ENCODE results near the gene ZFP42. TPM values are rescaled to one million over a fixed set of nuclear protein-coding genes. Genes with fewer than 3 reads are reported as not detected.
"Not testable (repeated sequence)": the region's sequence is repeated elsewhere in the genome, so short reads cannot be mapped to it uniquely, and the experiment has no call there.

ZFP42 gene
- total RNA-seq, 1 donor from 2014 or later = not detected

DNA sequence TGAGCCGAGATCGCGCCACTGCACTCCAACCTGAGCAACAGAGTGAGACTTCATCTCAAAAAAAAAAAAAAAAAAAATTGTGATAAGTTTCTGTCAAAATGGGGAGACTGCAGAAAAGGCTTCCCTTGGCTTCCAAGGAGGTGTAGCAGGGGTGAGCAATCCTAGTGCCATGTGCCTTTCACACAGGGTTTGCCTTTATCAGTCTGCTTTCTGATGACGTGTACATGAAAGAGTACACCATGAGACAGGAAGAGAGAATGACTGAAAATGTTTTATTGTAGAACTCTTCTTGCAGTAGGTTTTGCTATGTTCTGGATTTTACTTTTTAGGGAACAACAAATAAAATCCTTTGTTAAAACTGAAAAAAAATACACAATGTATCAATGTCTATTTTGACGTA is 23.4 kb upstream of the ZFP42 start:
- Histone ChIP-seq H3K27ac (no peak overlapping the region), H3K9me3 (no peaks in the 10 kb centered on the region), H3K4me3 (no peak overlapping the region), H3K4me1 (no peaks in the 10 kb centered on the region), H3K27me3 (no peaks in the 10 kb centered on the region), H3K36me3 (no peaks in the 10 kb centered on the region)
- DNase-seq (ENCODE audit: low spot score in 2 of 2) = no peak
- TF ChIP-seq CTCF (IDR thresholded peaks at IDR 0.05) = no peak
- intact Hi-C loops (cut with DNase I) = no loop called here

- no peak for TF ChIP-seq CTCF (IDR thresholded peaks at IDR 0.05)
- Histone ChIP-seq H3K27ac (no peak overlapping the region), H3K36me3 (no peaks in the 10 kb centered on the region), H3K9me3 (no peaks in the 10 kb centered on the region), H3K27me3 (no peaks in the 10 kb centered on the region), H3K4me3 (no peak overlapping the region), H3K4me1 (no peaks in the 10 kb centered on the region)
- intact Hi-C loops (cut with DNase I) = no loop called here
- DNase-seq (ENCODE audit: low spot score in 2 of 2) = no peak
Measured at GRCh38 chr4:187983746-187984145, 11.8 kb upstream of the ZFP42 start.

DNA sequence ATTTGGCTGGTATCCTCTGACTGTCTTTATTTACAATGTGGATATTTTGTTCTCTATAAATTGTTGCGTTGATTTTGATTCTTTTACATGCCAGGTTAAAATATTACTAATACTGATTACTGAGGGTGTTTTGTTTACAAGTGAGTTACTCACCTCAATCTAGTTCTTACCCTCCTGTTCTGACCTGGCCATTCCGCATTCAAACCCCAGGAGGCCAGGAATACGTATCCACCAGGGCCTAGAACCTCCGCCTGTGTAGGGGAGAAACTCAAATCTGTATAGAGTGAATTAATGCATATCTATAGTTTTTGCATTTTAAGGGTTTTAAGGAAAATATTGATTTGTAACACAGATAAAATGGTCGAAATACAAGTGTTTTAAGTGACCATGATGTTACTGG is 2.6 kb upstream of the ZFP42 start:
- intact Hi-C loops (cut with DNase I) = no loop called here
- DNase-seq (ENCODE audit: low spot score in 2 of 2) = no peak
- Histone ChIP-seq H3K4me3 (no peak overlapping the region), H3K27ac (no peak overlapping the region), H3K36me3 (no peaks in the 10 kb centered on the region), H3K9me3 (no peaks in the 10 kb centered on the region), H3K4me1 (no peaks in the 10 kb centered on the region), H3K27me3 (no peaks in the 10 kb centered on the region)
- no peak for TF ChIP-seq CTCF (IDR thresholded peaks at IDR 0.05)

DNA sequence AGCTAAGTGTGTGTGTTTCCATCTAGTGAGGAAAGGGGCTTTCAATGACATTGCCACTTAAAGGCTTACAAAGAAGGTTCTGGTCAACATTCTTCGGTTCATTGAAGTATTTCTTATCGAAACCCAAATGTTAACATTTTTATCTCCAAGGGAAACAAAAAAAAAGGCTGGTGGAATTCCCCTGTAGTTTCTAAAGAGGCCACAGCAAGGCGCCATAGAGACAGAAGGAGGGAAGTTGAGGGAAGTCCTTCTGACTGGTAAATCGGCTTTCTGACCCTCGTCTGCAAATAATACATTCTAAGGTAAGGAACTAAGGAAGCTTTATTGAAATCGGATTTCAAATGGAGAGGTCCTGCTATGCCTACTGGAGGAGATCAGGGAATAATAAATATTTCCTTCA is 1.7 kb upstream of the ZFP42 start:
- Histone ChIP-seq H3K4me3 (no peak overlapping the region), H3K4me1 (no peaks in the 10 kb centered on the region), H3K9me3 (no peaks in the 10 kb centered on the region), H3K27ac (no peak overlapping the region), H3K27me3 (no peaks in the 10 kb centered on the region), H3K36me3 (no peaks in the 10 kb centered on the region)
- peak in 1 of 3 experiments; percentile 23 for TF ChIP-seq CTCF (IDR thresholded peaks at IDR 0.05)
- intact Hi-C loops (cut with DNase I) = no loop called here
- DNase-seq (ENCODE audit: low spot score in 2 of 2) = no peak

DNA sequence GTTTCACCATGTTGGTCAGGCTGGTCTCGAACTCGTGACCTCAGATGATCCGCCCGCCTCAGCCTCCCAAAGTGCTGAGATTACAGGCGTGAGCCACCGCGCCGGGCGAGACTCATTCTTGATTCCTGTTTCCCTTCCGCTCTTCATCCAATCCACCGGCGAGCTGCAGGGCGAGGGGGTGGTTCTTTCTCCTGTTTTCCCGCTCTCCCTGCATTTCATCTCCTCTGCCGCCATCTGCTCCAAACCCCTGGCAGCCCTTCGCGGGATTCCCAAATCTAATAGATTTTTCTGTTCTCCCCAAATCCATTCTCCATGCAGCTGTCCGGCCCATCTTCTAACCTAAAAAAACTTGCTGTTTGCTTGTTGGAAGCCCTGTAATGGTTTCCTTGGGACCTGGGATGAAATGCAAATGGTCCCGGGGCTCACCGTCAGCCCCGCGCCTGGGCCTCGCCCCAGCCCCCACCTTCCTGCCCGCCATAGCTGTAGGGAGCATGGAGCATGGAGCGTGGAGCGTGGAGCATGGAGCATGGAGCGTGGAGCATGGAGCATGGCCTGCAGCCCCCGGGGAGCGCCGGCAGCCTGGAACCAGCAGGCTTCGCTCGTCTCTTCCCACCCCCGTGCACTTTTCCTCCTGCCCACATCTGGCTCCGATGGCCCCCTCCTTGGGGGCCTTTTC is 1.1 kb downstream of the ZFP42 start:
- no peaks in the 10 kb centered on the region for H3K9me3 ChIP-seq
- H3K36me3 ChIP-seq = no peaks in the 10 kb centered on the region
- no peak overlapping the region for H3K4me3 ChIP-seq
- intact Hi-C loops (cut with DNase I) = no loop called here
- H3K27ac ChIP-seq = no peak overlapping the region
- no peak for TF ChIP-seq CTCF (IDR thresholded peaks at IDR 0.05)
- H3K27me3 ChIP-seq = no peaks in the 10 kb centered on the region
- no peaks in the 10 kb centered on the region for H3K4me1 ChIP-seq
- no peak for DNase-seq (ENCODE audit: low spot score in 2 of 2)

DNA sequence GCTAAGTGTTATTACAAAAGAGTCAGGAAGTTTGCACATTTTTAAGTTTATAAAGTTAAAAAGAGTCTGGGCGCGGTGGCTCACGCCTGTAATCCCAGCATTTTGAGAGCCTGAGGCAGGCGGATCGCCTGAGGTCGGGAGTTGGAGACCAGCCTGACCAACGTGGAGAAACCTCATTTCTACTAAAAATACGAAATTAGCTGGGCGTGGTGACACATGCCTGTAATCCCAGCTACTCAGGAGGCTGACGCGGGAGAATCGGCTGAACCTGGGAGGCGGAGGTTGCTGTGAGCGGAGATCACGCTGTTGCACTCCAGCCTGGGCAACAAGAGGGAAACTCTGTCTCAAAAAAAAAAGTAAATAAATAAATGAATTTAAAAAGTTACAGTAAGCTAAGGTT is 2.4 kb downstream of the ZFP42 start:
- H3K4me3 ChIP-seq; H3K27ac ChIP-seq; H3K36me3 ChIP-seq; intact Hi-C loops (cut with DNase I); DNase-seq (ENCODE audit: low spot score in 2 of 2); H3K4me1 ChIP-seq; H3K9me3 ChIP-seq; H3K27me3 ChIP-seq: not testable (repeated sequence)

Measured in ascending aorta (tissue), 2 donors.